A549 (cell line): ENCODE results near the gene PRR29. TPM values are rescaled to one million over a fixed set of nuclear protein-coding genes. Genes with fewer than 3 reads are reported as not detected.

Experiments used
- ATAC-seq, 2 experiments: fragments of 200-7000 bp in 1 of 2; fragments of >200 bp in 1 of 2; cut with Nextera tagmentation in 1 of 2; cut with Tn5 transposase in 1 of 2; 3 replicates each; pipeline versions ENCODE4 v1.8.0 to v1.9.1; 2018 to 2020; ENCODE audit warnings: mild to moderate bottlenecking in 1 of 2, moderate library complexity in 1 of 2
- CTCF ChIA-PET: fragments of 300-600 bp; sonication (Branson Sonifier 250); formaldehyde crosslinking; extraction: SDS; loops from one replicate; lab custom pipeline; 2021; ENCODE audit warnings: antibody characterized with exemption, inconsistent platforms; lab: Yijun Ruan, JAX
- POLR2A ChIA-PET: fragments of 350-600 bp; formaldehyde crosslinking; extraction: SDS; loops from one replicate; lab custom pipeline; 2021; ENCODE audit warnings: antibody characterized with exemption, inconsistent platforms; lab: Yijun Ruan, JAX
- DNase-seq, 2 experiments: peaks; one replicate each; pipeline versions ENCODE4 v3.0.0 to v3.0.0-alpha.2; 2011 to 2016; ENCODE audit warnings: low read depth in 1 of 2, low spot score in 1 of 2
- FAIRE-seq: peaks from 2 replicates; lab custom pipeline; 2011; peaks lifted over from hg19 to GRCh38; lab: Jason Lieb, UNC
- H3K27ac ChIP-seq, 2 experiments: fragments of >200 bp; sonication (Bioruptor Twin); formaldehyde crosslinking; 3 replicates each; pipeline ENCODE4 v1.5.1; 2016 to 2017
- H3K4me1 ChIP-seq: fragments of >200 bp; sonication (Bioruptor Twin); formaldehyde crosslinking; 3 replicates; pipeline ENCODE4 v1.6.1; 2016
- H3K4me2 ChIP-seq: fragments of >200 bp; sonication (Bioruptor Twin); formaldehyde crosslinking; 3 replicates; pipeline ENCODE4 v1.6.1; 2016
- H3K4me3 ChIP-seq: fragments of >200 bp; sonication (Bioruptor Twin); formaldehyde crosslinking; 3 replicates; pipeline ENCODE4 v1.5.1; 2016
- H3K9me3 ChIP-seq: fragments of >200 bp; sonication (Bioruptor Twin); formaldehyde crosslinking; 3 replicates; pipeline ENCODE4 v1.6.1; 2016
- EP300 ChIP-seq, 2 experiments: fragments of >200 bp; sonication (Bioruptor Twin); formaldehyde crosslinking; IDR thresholded peaks; 2 replicates in 1 of 2; 3 replicates in 1 of 2; pipeline ENCODE4 v1.6.1; 2016 to 2017
- FOSB ChIP-seq: fragments of 250-450 bp; sonication (Bioruptor Pico); IDR thresholded peaks from 2 replicates; pipeline ENCODE4 v1.5.0; 2020; ENCODE audit warnings: mild to moderate bottlenecking, moderate library complexity
- HEYL ChIP-seq: fragments of 250-450 bp; sonication (Bioruptor Pico); IDR thresholded peaks from 2 replicates; pipeline ENCODE4 v1.8.0; 2021; ENCODE audit warnings: mild to moderate bottlenecking, moderate library complexity
- HOXB5 ChIP-seq: fragments of 250-450 bp; sonication (Bioruptor Pico); IDR thresholded peaks from 2 replicates; pipeline ENCODE4 v1.5.0; 2020; ENCODE audit warnings: mild to moderate bottlenecking, moderate library complexity
- JUNB ChIP-seq: fragments of >200 bp; sonication (Bioruptor Twin); formaldehyde crosslinking; IDR thresholded peaks from 2 replicates; pipeline ENCODE4 v1.6.1; 2016
- KDM1A ChIP-seq: fragments of 200-600 bp; sonication (generic); IDR thresholded peaks from 2 replicates; pipeline ENCODE4 v1.6.1; 2016; ENCODE audit warnings: low read depth, mild to moderate bottlenecking
- MAFK ChIP-seq: fragments of 450-650 bp; IDR thresholded peaks from 2 replicates; pipeline ENCODE4 v1.6.1; 2014; ENCODE audit not compliant: partially characterized antibody
- NFE2L2 ChIP-seq: fragments of 150-350 bp; conservative IDR thresholded peaks from 2 replicates; pipeline ENCODE4 v1.6.1; 2014; ENCODE audit warnings: low read length
- NR3C1 ChIP-seq: fragments of >200 bp; sonication (Bioruptor Twin); formaldehyde crosslinking; IDR thresholded peaks from 3 replicates; pipeline ENCODE4 v1.6.1; 2017
- PBX3 ChIP-seq: IDR thresholded peaks from 2 replicates; pipeline ENCODE4 v1.6.1; 2012
- POLR2AphosphoS2 ChIP-seq: conservative IDR thresholded peaks from 2 replicates; pipeline ENCODE4 v1.6.1; 2012; ENCODE audit warnings: low read length, improper control_type of control experiment, inconsistent platforms
- RARB ChIP-seq: fragments of 250-450 bp; sonication (Bioruptor Pico); IDR thresholded peaks from 2 replicates; pipeline ENCODE4 v1.8.0; 2021; ENCODE audit warnings: mild to moderate bottlenecking, moderate library complexity
- ZC3H11A ChIP-seq: fragments of 450-650 bp; IDR thresholded peaks from 2 replicates; pipeline ENCODE4 v1.6.1; 2014; ENCODE audit warnings: antibody characterized with exemption, mild to moderate bottlenecking
- ZFP36 ChIP-seq: fragments of 450-650 bp; IDR thresholded peaks from 2 replicates; pipeline ENCODE4 v1.6.1; 2014; ENCODE audit warnings: borderline replicate concordance; ENCODE audit not compliant: partially characterized antibody
- ZSCAN20 ChIP-seq: fragments of 250-450 bp; sonication (Bioruptor Pico); IDR thresholded peaks from 2 replicates; pipeline ENCODE4 v1.8.0; 2022; ENCODE audit warnings: mild to moderate bottlenecking, moderate library complexity
- WGBS: methylation state at CpG from one replicate; pipeline ENCODE4 v1.1.6; 2017; ENCODE audit errors: missing lambda C conversion rate; 5-methylcytosine and 5-hydroxymethylcytosine counted together
- polyA plus RNA-seq, 4 experiments: library from polyadenylated mRNA; depleted of rRNA in 3 of 4; stranded (reverse); fragments of >200 nt; fragmentation: RNase III in 1 of 4; extraction: RNeasy Plus Mini Kit Qiagen cat#74134 plus additional on column Dnase treatment in 1 of 4; gene quantifications; 2 replicates in 3 of 4; 3 replicates in 1 of 4; pipeline ENCODE4 v1.2.3, GENCODE V29; 2011 to 2017
- TF ChIP-seq, protein P1 (sequence below): fragments of 250-450 bp; sonication (Bioruptor Pico); IDR thresholded peaks from 2 replicates; pipeline ENCODE4 v1.5.0; 2020; ENCODE audit warnings: low read depth, mild to moderate bottlenecking, moderate library complexity

Gene PRR29
- polyA plus RNA-seq, 2 of the 4 experiments (the other 2 are of a cell fraction), result 0.44 to 0.67 TPM

DNA sequence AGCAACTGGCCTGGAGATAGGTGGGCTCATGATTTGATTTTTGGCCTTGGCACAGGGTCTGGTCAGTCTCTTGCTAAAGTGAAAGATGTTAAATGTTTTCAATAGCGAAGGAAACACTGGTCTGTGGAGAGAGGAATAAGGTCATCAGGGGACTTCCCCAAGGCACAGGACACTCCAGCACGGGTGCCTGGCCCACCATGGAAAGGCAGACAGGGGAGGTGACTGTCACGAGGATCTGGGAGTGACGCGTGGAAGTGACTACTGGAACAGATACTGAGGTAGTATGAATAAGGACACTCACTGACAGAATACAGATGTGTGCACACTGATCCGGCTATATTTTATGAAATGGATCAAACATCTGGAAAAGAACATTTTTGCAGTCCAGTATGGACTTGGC, 39.0 kb downstream of the PRR29 start:
- H3K4me2 ChIP-seq, result no peak overlapping the region
- CTCF ChIA-PET, result interaction anchor here (1.0 to 18.1 kb wide), 4 partner anchors 10 to 85 kb away, joined by 3 to 863 read pairs (median 38); partner anchors contain the start of gene ERN1
- no peak for FAIRE-seq
- POLR2A ChIA-PET, result no interaction called here
- no peak for DNase-seq
- H3K4me1 ChIP-seq, result no peaks in the 10 kb centered on the region
- no peak for ATAC-seq
- H3K27ac ChIP-seq, result no peak overlapping the region
- H3K4me3 ChIP-seq, result no peak overlapping the region
- TF ChIP-seq ZFP36, result no peak
- WGBS, result 83% methylated on average over 6 of the region's 6 CpGs
- no peaks in the 10 kb centered on the region for H3K9me3 ChIP-seq

GRCh38 chr17:64037802-64038201, 39.7 kb downstream of the PRR29 start:
- Histone ChIP-seq H3K4me1 (no peaks in the 10 kb centered on the region), H3K4me2 (no peak overlapping the region), H3K4me3 (no peak overlapping the region)
- CTCF ChIA-PET, result interaction anchor here (1.2 to 18.1 kb wide), 3 partner anchors 8 to 84 kb away, joined by 4 to 863 read pairs (median 69); partner anchors contain the start of gene ERN1
- TF ChIP-seq MAFK (no peak), ZSCAN20 (no peak), NR3C1 (no peak), KDM1A (no peak)
- TF ChIP-seq, all 56 proteins: peak for 0
- ATAC-seq, result no peak
- no peaks in the 10 kb centered on the region for H3K9me3 ChIP-seq
- POLR2A ChIA-PET, result no interaction called here
- 96% methylated on average over 5 of the region's 5 CpGs for WGBS
- FAIRE-seq, result no peak
- no peak overlapping the region for H3K27ac ChIP-seq
- no peak for DNase-seq

DNA sequence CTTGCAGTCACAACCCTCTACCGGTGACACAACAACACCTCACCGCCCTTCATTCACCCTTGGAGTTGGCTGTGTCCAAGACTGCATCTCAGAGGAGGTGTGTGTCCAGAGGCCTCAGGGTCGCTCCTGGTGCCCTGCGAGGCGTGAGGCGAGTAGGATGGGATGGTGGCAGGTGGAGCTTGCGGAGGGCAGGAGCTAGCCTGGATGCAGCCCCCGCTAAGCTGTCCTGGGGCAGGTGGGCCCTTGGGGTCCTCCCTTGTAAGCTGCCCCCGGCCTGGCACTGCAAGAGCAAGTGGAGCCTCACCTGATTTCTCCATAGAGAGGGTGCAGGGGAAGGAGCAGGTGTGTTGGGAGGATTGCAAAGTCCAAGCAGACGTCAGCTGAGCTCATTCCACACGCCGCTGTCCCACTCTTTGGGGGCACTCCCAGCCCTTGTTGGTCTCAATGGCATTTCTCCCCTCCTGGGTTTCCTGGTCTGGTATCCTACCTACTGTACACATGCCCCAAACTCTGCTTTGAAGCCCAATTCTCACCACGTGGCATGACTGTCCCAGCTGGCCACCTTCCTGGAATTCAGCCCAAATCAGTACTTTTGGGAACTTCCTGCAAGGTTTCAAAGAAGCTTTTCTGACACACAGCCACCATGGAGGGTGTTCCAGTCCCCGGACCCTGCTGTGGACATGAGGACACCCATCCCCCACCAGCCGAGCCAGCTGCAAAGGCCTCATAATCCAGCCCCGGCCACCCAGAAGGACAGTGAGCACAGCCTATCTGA, 40.4 kb downstream of the PRR29 start:
- H3K4me2 ChIP-seq, result no peak overlapping the region
- CTCF ChIA-PET, result interaction anchor here (0.8 to 18.1 kb wide), 6 partner anchors 8 to 127 kb away, joined by 3 to 863 read pairs (median 4); partner anchors contain the start of gene ERN1
- no peaks in the 10 kb centered on the region for H3K4me1 ChIP-seq
- TF ChIP-seq ZC3H11A, result no peak
- TF ChIP-seq FOSB (CRISPR knock-in tag), result no peak
- TF ChIP-seq ZSCAN20, result no peak
- no peak for TF ChIP-seq HOXB5 (CRISPR knock-in tag)
- no peak for TF ChIP-seq RARB (CRISPR knock-in tag)
- TF ChIP-seq JUNB, result no peak
- TF ChIP-seq NR3C1, result no peak
- TF ChIP-seq EP300 (IDR thresholded peaks at IDR 0.05), result no peak
- TF ChIP-seq NFE2L2, result no peak
- TF ChIP-seq, protein P1, sequence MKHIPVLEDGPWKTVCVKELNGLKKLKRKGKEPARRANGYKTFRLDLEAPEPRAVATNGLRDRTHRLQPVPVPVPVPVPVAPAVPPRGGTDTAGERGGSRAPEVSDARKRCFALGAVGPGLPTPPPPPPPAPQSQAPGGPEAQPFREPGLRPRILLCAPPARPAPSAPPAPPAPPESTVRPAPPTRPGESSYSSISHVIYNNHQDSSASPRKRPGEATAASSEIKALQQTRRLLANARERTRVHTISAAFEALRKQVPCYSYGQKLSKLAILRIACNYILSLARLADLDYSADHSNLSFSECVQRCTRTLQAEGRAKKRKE, result no peak
- TF ChIP-seq PBX3, result no peak
- no peak for TF ChIP-seq POLR2AphosphoS2
- POLR2A ChIA-PET, result no interaction called here
- no peak for DNase-seq
- H3K4me3 ChIP-seq, result no peak overlapping the region
- 84% methylated on average over 15 of the region's 16 CpGs for WGBS
- FAIRE-seq, result no peak
- no peak for ATAC-seq
- H3K27ac ChIP-seq, result no peak overlapping the region
- no peaks in the 10 kb centered on the region for H3K9me3 ChIP-seq

DNA sequence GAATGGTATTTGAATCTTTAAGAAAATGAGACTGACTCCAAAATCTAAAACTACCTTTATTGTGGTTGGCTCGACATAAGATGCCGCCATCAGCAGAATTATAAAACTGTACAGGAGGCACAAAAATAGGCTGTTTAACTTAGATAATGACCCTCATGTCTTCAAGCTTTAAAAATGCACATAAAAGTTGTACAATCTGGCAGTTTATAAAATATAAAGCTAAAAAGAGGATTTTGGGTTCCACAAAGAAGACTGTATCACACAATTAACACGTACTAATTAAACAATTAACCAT, 40.9 kb downstream of the PRR29 start:
- Histone ChIP-seq H3K4me1 (no peaks in the 10 kb centered on the region), H3K4me2 (no peak overlapping the region), H3K9me3 (no peaks in the 10 kb centered on the region), H3K27ac (no peak overlapping the region), H3K4me3 (no peak overlapping the region)
- TF ChIP-seq MAFK, result peak; percentile 82
- TF ChIP-seq HEYL (CRISPR knock-in tag), result no peak
- FAIRE-seq (no peak), ATAC-seq (no peak), DNase-seq (no peak)
- ChIA-PET POLR2A (no interaction called here), CTCF (interaction anchor here (0.6 to 18.1 kb wide), 5 partner anchors 12 to 127 kb away, joined by 3 to 863 read pairs (median 3); partner anchors contain the start of genes ERN1 and GH1)
- WGBS, result 88% methylated on average over 3 of the region's 3 CpGs
